Stomach (tissue), 9 donors: ENCODE results near the gene ST6GALNAC3. TPM values are rescaled to one million over a fixed set of nuclear protein-coding genes. Genes with fewer than 3 reads are reported as not detected.
"Not testable (repeated sequence)": the region's sequence is repeated elsewhere in the genome, so short reads cannot be mapped to it uniquely, and the experiment has no call there.

Experiments
- DNase-seq, 2 donors: peaks; one replicate each; pipeline versions ENCODE4 v3.0.0 to v3.0.0-alpha.2; 2013 to 2019
- H3K27ac ChIP-seq, 5 donors: fragments of 200-600 bp in 4 of 5; sonication (generic) in 4 of 5; one replicate each; pipeline ENCODE4 v1.5.1; 2013 to 2019; ENCODE audit warnings: mild to moderate bottlenecking in 1 of 5, moderate library complexity in 1 of 5
- H3K27me3 ChIP-seq, 3 donors: fragments of 200-600 bp; sonication (generic); one replicate each; pipeline ENCODE4 v1.5.1; 2017 to 2019; ENCODE audit warnings: mixed run types in 1 of 3
- H3K36me3 ChIP-seq, 4 donors: fragments of 200-600 bp; sonication (generic); 1 replicate in 3 of 4; 2 replicates in 1 of 4; pipeline ENCODE4 v1.5.1; 2016 to 2019
- H3K4me1 ChIP-seq, 4 donors: fragments of 200-600 bp; sonication (generic); one replicate each; pipeline ENCODE4 v1.5.1; 2016 to 2019
- H3K4me3 ChIP-seq, 4 donors: fragments of 200-600 bp; sonication (generic) in 3 of 4; one replicate each; pipeline ENCODE4 v1.5.1; 2016 to 2019; ENCODE audit warnings: mild to moderate bottlenecking in 1 of 4
- H3K9me3 ChIP-seq, 4 donors: fragments of 200-600 bp; sonication (generic); one replicate each; pipeline ENCODE4 v1.5.1; 2016 to 2019
- CTCF ChIP-seq, 7 experiments: fragments of 450-650 bp in 4 of 7; fragments of 200-600 bp in 3 of 7; sonication (generic) in 3 of 7; IDR thresholded peaks; one replicate each; pipeline ENCODE4 v1.5.1; 2016 to 2019; ENCODE audit warnings: antibody characterized with exemption in 7 of 7, control low read depth in 2 of 7, mild to moderate bottlenecking in 1 of 7
- EP300 ChIP-seq: sonication (generic); formaldehyde crosslinking; IDR thresholded peaks from one replicate; pipeline ENCODE4 v1.6.1; 2017; ENCODE audit warnings: antibody characterized with exemption
- POLR2A ChIP-seq, 4 donors: fragments of 450-650 bp; IDR thresholded peaks; one replicate each; pipeline ENCODE4 v1.6.1; 2016; ENCODE audit warnings: antibody characterized with exemption in 4 of 4, control low read depth in 2 of 4, mild to moderate bottlenecking in 1 of 4, moderate library complexity in 1 of 4
- POLR2AphosphoS5 ChIP-seq, 3 donors: sonication (generic); formaldehyde crosslinking; IDR thresholded peaks; one replicate each; pipeline ENCODE4 v1.6.1; 2016; ENCODE audit warnings: antibody characterized with exemption in 3 of 3
- WGBS, 5 donors: extraction: QIAGEN DNeasy Blood & Tissue Kit in 3 of 5; methylation state at CpG; one replicate each; pipeline versions ENCODE4 v1.1.5 to v1.1.7; 2013 to 2018; 5-methylcytosine and 5-hydroxymethylcytosine counted together
- intact Hi-C: fragments of 100-400 bp; cut with DNase I; formaldehyde crosslinking; loops from one replicate; pipeline ENCODE4 v1.15.1; 2023; ENCODE audit warnings: low total_unique reads
- polyA plus RNA-seq, 3 donors: library from polyadenylated mRNA; stranded (reverse); fragments of 200-250 nt; gene quantifications; one replicate each; pipeline ENCODE4 v1.2.3, GENCODE V29; 2013
- total RNA-seq, 5 donors: library from RNA; depleted of rRNA; stranded (reverse); fragments of >200 nt; gene quantifications; one replicate each; pipeline versions ENCODE4 v1.1.0 to v1.2.3, GENCODE V29; 2014 to 2016
- donor health status: healthy with polysubstance abuse.
- donor health status: Bipolar disorder and iron deficiency.
- donor health status: healthy.

ST6GALNAC3 gene
- total and polyA plus RNA-seq, 8 donors, result under 0.01 to 21.7 (median 1.2) TPM; not detected in 1

DNA sequence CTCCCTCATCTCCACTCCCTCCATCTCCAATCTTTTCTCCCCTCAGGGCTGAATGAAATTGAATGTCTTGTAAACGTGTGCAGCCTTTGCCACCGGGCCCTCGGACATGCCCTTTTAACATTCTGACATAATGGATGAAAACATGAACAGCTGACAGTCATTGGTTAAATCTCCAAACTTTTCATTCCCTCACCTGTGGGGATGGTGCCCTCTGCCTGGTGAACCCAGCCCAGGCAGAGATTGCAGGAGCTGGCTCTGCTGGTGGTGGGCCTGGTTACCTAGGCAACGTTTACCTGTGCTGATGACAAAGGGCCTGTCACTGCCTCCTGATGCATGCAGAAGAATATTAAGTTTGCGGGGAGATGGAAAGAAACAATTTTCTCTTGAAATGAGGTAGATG, 21.3 kb downstream of the ST6GALNAC3 start:
- Histone ChIP-seq H3K27me3 (no peaks in the 10 kb centered on the region), H3K4me3 (no peak overlapping the region), H3K4me1 (no peaks in the 10 kb centered on the region), H3K27ac (no peak overlapping the region), H3K9me3 (no peaks in the 10 kb centered on the region), H3K36me3 (no peaks in the 10 kb centered on the region)
- TF ChIP-seq EP300, result no peak
- no peak for TF ChIP-seq POLR2A (IDR thresholded peaks at IDR 0.05)
- no peak for TF ChIP-seq CTCF (IDR thresholded peaks at IDR 0.05)
- TF ChIP-seq POLR2AphosphoS5 (IDR thresholded peaks at IDR 0.05), result no peak
- 49 to 66% (median 53%) methylated on average over 5 of the region's 5 CpGs for WGBS, 5 donors
- intact Hi-C loops, result no loop called here
- no peak for DNase-seq

- H3K9me3 ChIP-seq, DNase-seq, H3K4me3 ChIP-seq, H3K27ac ChIP-seq, intact Hi-C loops, H3K36me3 ChIP-seq, H3K27me3 ChIP-seq, H3K4me1 ChIP-seq: not testable (repeated sequence)
- 92 to 93% (median 92%) methylated on average over 8 of the region's 8 CpGs for WGBS, 5 donors
Measured at GRCh38 chr1:76097064-76097463, 22.5 kb downstream of the ST6GALNAC3 start.

GRCh38 chr1:76098845-76099244, 24.3 kb downstream of the ST6GALNAC3 start:
- no peak for TF ChIP-seq EP300
- TF ChIP-seq CTCF (IDR thresholded peaks at IDR 0.05), result no peak
- no peak for TF ChIP-seq POLR2A (IDR thresholded peaks at IDR 0.05)
- TF ChIP-seq POLR2AphosphoS5 (IDR thresholded peaks at IDR 0.05), result no peak
- no peaks in the 10 kb centered on the region for H3K9me3 ChIP-seq
- DNase-seq, result no peak
- no peaks in the 10 kb centered on the region for H3K4me1 ChIP-seq
- H3K27me3 ChIP-seq, result no peaks in the 10 kb centered on the region
- no peaks in the 10 kb centered on the region for H3K36me3 ChIP-seq
- H3K4me3 ChIP-seq, result no peak overlapping the region
- no peak overlapping the region for H3K27ac ChIP-seq
- 90 to 97% (median 91%) methylated on average over 3 of the region's 3 CpGs for WGBS, 5 donors
- intact Hi-C loops, result no loop called here

DNA sequence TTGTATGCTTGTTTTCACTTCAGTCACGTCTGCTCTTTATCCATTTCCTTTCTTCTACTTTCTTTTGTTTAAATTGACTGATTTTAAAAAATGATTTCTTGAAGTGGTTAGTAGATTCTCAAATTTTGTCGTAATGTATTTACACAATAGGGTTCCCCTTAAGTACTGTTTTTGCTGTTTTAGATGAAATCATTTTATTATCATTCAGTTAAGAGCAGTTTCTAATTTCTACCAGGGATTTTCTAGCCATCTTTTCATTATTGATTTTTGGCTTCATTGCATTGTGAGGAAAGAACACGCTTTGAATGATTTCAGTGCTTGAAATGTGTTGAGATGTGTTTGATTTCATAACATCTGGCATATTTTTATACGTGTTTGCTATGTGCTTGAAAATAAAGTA, 27.0 kb downstream of the ST6GALNAC3 start:
- WGBS, 5 donors, result 48 to 63% (median 60%) methylated on average over 4 of the region's 4 CpGs
- TF ChIP-seq POLR2AphosphoS5 (IDR thresholded peaks at IDR 0.05) (no peak), EP300 (no peak), POLR2A (IDR thresholded peaks at IDR 0.05) (no peak), CTCF (IDR thresholded peaks at IDR 0.05) (no peak)
- H3K27ac ChIP-seq, result no peak overlapping the region
- H3K36me3 ChIP-seq, result no peaks in the 10 kb centered on the region
- H3K4me1 ChIP-seq, result no peaks in the 10 kb centered on the region
- no peaks in the 10 kb centered on the region for H3K9me3 ChIP-seq
- intact Hi-C loops, result no loop called here
- DNase-seq, result no peak
- no peak overlapping the region for H3K4me3 ChIP-seq
- no peaks in the 10 kb centered on the region for H3K27me3 ChIP-seq

- 81 to 97% (median 92%) methylated on average over 1 of the region's 1 CpG for WGBS, 5 donors
- DNase-seq, result no peak
Measured at GRCh38 chr1:76102046-76102445, 27.5 kb downstream of the ST6GALNAC3 start.

More at GRCh38 chr1:76102046-76102445, 27.5 kb downstream of the ST6GALNAC3 start:
- H3K36me3 ChIP-seq, result no peaks in the 10 kb centered on the region
- H3K9me3 ChIP-seq, result no peaks in the 10 kb centered on the region
- no peaks in the 10 kb centered on the region for H3K27me3 ChIP-seq
- H3K4me3 ChIP-seq, result no peak overlapping the region
- intact Hi-C loops, result no loop called here
- no peaks in the 10 kb centered on the region for H3K4me1 ChIP-seq
- H3K27ac ChIP-seq, result no peak overlapping the region
- TF ChIP-seq POLR2AphosphoS5 (IDR thresholded peaks at IDR 0.05) (no peak), EP300 (no peak), POLR2A (IDR thresholded peaks at IDR 0.05) (no peak), CTCF (IDR thresholded peaks at IDR 0.05) (no peak)
